Body of pancreas (tissue), 4 donors: ENCODE data around the gene SERPINB7. TPM values are rescaled to one million over a fixed set of nuclear protein-coding genes. Genes with fewer than 3 reads are reported as not detected.

ENCODE experiments used
- ATAC-seq: fragments of 150-250 bp; one replicate; pipeline ENCODE4 v1.9.1; 2016
- DNase-seq, 4 donors: peaks; one replicate each; pipeline ENCODE4 v3.0.0-alpha.2; 2019
- H3K27ac ChIP-seq, 4 donors: fragments of 200-600 bp; sonication (generic); 1 replicate in 3 of 4; 2 replicates in 1 of 4; pipeline versions ENCODE4 v1.5.1 to v1.6.1; 2016 to 2019; ENCODE audit warnings: mild to moderate bottlenecking in 1 of 4, mixed read lengths in 1 of 4, moderate library complexity in 1 of 4
- H3K27me3 ChIP-seq, 2 donors: fragments of 200-600 bp; sonication (generic); one replicate each; pipeline ENCODE4 v1.6.0; 2016; ENCODE audit warnings: mild to moderate bottlenecking in 1 of 2
- H3K36me3 ChIP-seq, 2 donors: fragments of 200-600 bp; sonication (generic); replicated peaks in 1 of 2; 2 replicates each; pipeline ENCODE4 v1.5.1; 2016; ENCODE audit warnings: low read depth in 2 of 2; ENCODE audit not compliant: insufficient read depth in 1 of 2
- H3K4me1 ChIP-seq: fragments of 200-600 bp; sonication (generic); one replicate; pipeline ENCODE4 v1.6.0; 2016
- H3K4me3 ChIP-seq, 2 donors: fragments of 200-600 bp; sonication (generic); 1 replicate in 1 of 2; 2 replicates in 1 of 2; pipeline ENCODE4 v1.5.1; 2016 to 2019
- H3K9me3 ChIP-seq, 3 donors: fragments of 200-600 bp; sonication (generic); 1 replicate in 2 of 3; 2 replicates in 1 of 3; pipeline ENCODE4 v1.5.1; 2016
- POLR2A ChIP-seq, 3 donors: fragments of 450-650 bp; IDR thresholded peaks; one replicate each; pipeline ENCODE4 v1.6.1; 2016; ENCODE audit warnings: antibody characterized with exemption in 3 of 3, mild to moderate bottlenecking in 2 of 3
- WGBS, 2 donors: methylation state at CpG; one replicate each; pipeline ENCODE4 v1.1.5; 2017; 5-methylcytosine and 5-hydroxymethylcytosine counted together
- intact Hi-C: fragments of 100-400 bp; cut with DNase I; formaldehyde crosslinking; loops from one replicate; pipeline ENCODE4 v1.15.1; 2023
- total RNA-seq, 2 donors: library from RNA; depleted of rRNA; stranded (reverse); fragments of >200 nt; gene quantifications; one replicate each; pipeline ENCODE4 v1.1.0, GENCODE V29; 2016
- TF ChIP-seq, protein P1 (sequence below), 7 experiments: fragments of 450-650 bp in 4 of 7; fragments of 200-600 bp in 3 of 7; sonication (generic) in 3 of 7; IDR thresholded peaks; one replicate each; pipeline ENCODE4 v1.5.1; 2016 to 2019; ENCODE audit warnings: antibody characterized with exemption in 7 of 7

The SERPINB7 gene
- total RNA-seq, 2 donors from 2014 or later, result not detected

DNA sequence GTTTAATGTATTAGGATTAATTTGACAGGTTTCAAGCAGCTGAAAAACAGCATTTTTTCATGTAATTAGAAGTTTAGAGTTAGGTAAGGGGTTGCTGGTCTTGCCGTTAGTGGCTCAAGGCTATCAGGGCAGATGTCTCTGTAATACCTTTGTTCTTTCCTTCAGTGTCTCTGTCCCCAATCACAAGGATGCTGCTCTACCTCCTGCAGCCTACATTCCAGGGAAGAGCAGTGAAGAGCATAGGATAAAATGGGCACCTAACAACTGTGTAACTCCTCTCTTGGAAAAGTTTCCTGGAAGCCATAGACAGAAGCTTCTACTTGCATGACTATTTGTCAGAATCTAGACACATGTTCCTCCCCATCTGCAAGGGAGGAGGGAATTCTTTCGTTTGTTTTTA is 9.4 kb upstream of the SERPINB7 start:
- intact Hi-C loops, result no loop called here
- DNase-seq (no peak), ATAC-seq (no peak)
- Histone ChIP-seq H3K4me3 (no peak overlapping the region), H3K9me3 (no peaks in the 10 kb centered on the region), H3K36me3 (no peaks in the 10 kb centered on the region), H3K27ac (no peak overlapping the region), H3K27me3 (no peaks in the 10 kb centered on the region), H3K4me1 (no peaks in the 10 kb centered on the region)
- WGBS, 2 donors, result 28 to 46% methylated on average over 2 of the region's 2 CpGs
- TF ChIP-seq, protein P1, sequence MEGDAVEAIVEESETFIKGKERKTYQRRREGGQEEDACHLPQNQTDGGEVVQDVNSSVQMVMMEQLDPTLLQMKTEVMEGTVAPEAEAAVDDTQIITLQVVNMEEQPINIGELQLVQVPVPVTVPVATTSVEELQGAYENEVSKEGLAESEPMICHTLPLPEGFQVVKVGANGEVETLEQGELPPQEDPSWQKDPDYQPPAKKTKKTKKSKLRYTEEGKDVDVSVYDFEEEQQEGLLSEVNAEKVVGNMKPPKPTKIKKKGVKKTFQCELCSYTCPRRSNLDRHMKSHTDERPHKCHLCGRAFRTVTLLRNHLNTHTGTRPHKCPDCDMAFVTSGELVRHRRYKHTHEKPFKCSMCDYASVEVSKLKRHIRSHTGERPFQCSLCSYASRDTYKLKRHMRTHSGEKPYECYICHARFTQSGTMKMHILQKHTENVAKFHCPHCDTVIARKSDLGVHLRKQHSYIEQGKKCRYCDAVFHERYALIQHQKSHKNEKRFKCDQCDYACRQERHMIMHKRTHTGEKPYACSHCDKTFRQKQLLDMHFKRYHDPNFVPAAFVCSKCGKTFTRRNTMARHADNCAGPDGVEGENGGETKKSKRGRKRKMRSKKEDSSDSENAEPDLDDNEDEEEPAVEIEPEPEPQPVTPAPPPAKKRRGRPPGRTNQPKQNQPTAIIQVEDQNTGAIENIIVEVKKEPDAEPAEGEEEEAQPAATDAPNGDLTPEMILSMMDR (IDR thresholded peaks at IDR 0.05), result no peak
- no peak for TF ChIP-seq POLR2A (IDR thresholded peaks at IDR 0.05)

DNA sequence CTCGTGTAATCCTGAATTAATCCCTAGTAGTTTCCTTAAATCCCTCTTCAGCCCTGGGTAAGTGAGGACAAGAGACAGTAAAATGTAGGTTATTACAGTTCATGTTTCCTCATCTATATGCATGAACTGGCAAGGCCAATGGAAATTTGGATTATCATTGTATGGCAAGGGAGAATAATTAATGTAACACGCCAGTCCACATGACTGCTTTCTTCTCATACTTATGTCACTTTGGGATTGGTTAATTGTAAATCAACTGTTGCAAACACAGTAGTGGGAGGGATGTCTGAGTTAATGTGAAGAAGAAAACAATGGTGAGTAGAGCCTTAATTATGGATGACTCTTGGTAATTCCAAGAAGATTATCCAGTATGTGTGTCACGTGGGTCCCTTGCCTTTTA is 1.7 kb upstream of the SERPINB7 start:
- Histone ChIP-seq H3K4me1 (no peaks in the 10 kb centered on the region), H3K9me3 (no peaks in the 10 kb centered on the region), H3K27ac (no peak overlapping the region), H3K36me3 (no peaks in the 10 kb centered on the region), H3K27me3 (no peaks in the 10 kb centered on the region), H3K4me3 (no peak overlapping the region)
- ATAC-seq (no peak), DNase-seq (no peak)
- WGBS, 2 donors, result 40 to 52% methylated on average over 3 of the region's 3 CpGs
- intact Hi-C loops, result no loop called here
- no peak for TF ChIP-seq POLR2A (IDR thresholded peaks at IDR 0.05)
- TF ChIP-seq, protein P1 (IDR thresholded peaks at IDR 0.05), result no peak

DNA sequence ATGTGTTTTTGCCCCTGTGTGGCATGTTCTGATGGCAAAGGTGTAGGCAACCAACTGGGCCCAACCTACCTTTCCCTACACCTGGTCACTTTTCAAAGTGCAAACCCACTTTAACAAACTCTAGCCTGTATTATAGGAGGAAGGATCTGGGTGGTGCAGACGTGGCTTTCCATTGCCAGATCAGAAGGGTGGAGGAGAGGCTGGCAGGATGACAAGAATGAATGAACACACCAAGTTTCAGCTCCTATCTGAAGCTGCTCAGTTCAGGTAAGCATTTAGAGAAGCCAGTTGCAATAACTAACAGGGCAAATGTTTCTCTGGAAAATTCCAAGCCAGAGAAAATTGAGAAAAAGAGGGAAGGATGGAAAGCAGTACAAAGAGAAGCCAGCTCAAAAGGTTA is 707 bp upstream of the SERPINB7 start:
- ATAC-seq (no peak), DNase-seq (no peak)
- WGBS, 2 donors, result 8 to 35% methylated on average over 1 of the region's 1 CpG
- TF ChIP-seq, protein P1 (IDR thresholded peaks at IDR 0.05), result no peak
- TF ChIP-seq POLR2A (IDR thresholded peaks at IDR 0.05), result no peak
- Histone ChIP-seq H3K9me3 (no peaks in the 10 kb centered on the region), H3K36me3 (no peaks in the 10 kb centered on the region), H3K27ac (no peak overlapping the region), H3K27me3 (no peaks in the 10 kb centered on the region), H3K4me1 (no peaks in the 10 kb centered on the region), H3K4me3 (no peak overlapping the region)
- intact Hi-C loops, result no loop called here

DNA sequence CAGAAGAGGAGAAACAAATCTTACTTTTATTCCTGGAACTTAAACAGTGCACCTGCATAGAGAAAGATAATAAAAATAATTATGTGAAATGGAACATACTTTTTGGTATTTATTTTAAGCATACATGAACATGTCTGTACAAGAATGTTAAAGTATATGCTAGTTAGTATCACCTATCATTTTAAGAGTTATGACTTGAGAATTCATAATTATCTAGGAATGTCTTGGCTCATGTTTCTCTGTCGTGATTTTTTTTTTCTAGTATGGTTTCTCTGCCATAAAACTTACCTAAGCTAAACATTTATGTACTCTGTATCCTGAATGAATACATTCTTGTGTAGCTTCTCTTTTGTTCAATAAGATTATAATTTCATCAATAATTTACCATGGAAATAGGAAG is 4.2 kb downstream of the SERPINB7 start:
- H3K27ac ChIP-seq, result no peak overlapping the region
- no peaks in the 10 kb centered on the region for H3K36me3 ChIP-seq
- no peaks in the 10 kb centered on the region for H3K4me1 ChIP-seq
- intact Hi-C loops, result no loop called here
- H3K4me3 ChIP-seq, result no peak overlapping the region
- no peaks in the 10 kb centered on the region for H3K27me3 ChIP-seq
- WGBS, 2 donors, result 23 to 36% methylated on average over 1 of the region's 1 CpG
- ATAC-seq (no peak), DNase-seq (no peak)
- no peak for TF ChIP-seq POLR2A (IDR thresholded peaks at IDR 0.05)
- TF ChIP-seq, protein P1 (IDR thresholded peaks at IDR 0.05), result no peak
- no peaks in the 10 kb centered on the region for H3K9me3 ChIP-seq

DNA sequence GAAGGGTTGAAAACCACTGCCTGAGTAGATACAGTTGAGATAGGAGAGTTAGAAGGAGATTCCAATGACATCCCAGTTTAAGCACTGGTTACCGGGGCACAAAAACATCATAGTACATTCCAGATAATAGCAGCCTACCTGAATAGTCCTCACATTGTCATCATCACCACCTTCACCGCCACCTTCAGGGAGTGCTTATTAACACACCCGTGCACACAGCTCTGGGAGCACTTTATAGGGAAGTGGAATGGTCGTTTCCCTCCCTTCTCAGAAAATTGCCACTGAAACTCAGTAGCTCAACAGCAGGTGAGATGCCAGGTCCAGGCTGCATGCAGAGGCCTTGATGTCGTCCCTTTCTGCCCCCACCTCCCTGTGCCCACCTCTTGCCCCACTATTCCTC is 8.2 kb downstream of the SERPINB7 start:
- no peak overlapping the region for H3K27ac ChIP-seq
- H3K4me3 ChIP-seq, result no peak overlapping the region
- no peak for DNase-seq
- H3K27me3 ChIP-seq, result no peaks in the 10 kb centered on the region
- H3K4me1 ChIP-seq, result no peaks in the 10 kb centered on the region
- intact Hi-C loops, result no loop called here
- no peaks in the 10 kb centered on the region for H3K9me3 ChIP-seq
- 51 to 68% methylated on average over 5 of the region's 5 CpGs for WGBS, 2 donors
- TF ChIP-seq, protein P1 (IDR thresholded peaks at IDR 0.05), result no peak
- no peak for TF ChIP-seq POLR2A (IDR thresholded peaks at IDR 0.05)
- ATAC-seq, result no peak
- no peaks in the 10 kb centered on the region for H3K36me3 ChIP-seq
